ENCODE measurements around the gene HOXC11.

HOXC11 gene

DNA sequence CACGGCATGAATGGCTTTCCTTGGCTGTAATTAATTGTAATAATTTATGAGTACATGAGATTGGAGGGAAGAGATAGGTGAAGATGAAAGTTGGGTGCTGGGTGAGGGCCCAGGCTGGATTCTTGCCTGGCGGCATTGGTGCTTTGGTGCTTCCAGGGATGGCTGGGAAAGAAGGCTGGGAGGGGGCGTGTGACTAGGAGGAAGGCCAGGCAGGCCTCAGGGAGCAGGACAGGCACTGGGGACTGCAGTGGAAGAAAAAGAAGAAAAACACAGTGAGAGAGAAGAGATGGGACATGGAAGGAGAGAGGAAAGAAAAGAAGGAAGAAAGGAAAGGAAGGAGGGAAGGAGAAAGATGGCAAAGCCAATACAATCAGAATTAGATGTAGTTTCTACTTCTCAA lies 30.7 kb downstream of the HOXC11 start:
- Histone ChIP-seq H3K27me3 (ENCODE audit: control insufficient read depth, insufficient read depth, low read length) (peaks cover 99% of the 10 kb centered on the region), H3K9ac (ENCODE audit: low read depth, low read length) (no peak overlapping the region), H3K36me3 (ENCODE audit: control insufficient read depth, insufficient read depth, low read length) (no peaks in the 10 kb centered on the region), H3K4me1 (ENCODE audit: control insufficient read depth, insufficient read depth, low read length) (no peaks in the 10 kb centered on the region), H3K9me3 (ENCODE audit: control insufficient read depth, insufficient read depth, low read length) (no peaks in the 10 kb centered on the region), H3K4me3 (ENCODE audit: low read depth, low read length) (no peak overlapping the region)

DNA sequence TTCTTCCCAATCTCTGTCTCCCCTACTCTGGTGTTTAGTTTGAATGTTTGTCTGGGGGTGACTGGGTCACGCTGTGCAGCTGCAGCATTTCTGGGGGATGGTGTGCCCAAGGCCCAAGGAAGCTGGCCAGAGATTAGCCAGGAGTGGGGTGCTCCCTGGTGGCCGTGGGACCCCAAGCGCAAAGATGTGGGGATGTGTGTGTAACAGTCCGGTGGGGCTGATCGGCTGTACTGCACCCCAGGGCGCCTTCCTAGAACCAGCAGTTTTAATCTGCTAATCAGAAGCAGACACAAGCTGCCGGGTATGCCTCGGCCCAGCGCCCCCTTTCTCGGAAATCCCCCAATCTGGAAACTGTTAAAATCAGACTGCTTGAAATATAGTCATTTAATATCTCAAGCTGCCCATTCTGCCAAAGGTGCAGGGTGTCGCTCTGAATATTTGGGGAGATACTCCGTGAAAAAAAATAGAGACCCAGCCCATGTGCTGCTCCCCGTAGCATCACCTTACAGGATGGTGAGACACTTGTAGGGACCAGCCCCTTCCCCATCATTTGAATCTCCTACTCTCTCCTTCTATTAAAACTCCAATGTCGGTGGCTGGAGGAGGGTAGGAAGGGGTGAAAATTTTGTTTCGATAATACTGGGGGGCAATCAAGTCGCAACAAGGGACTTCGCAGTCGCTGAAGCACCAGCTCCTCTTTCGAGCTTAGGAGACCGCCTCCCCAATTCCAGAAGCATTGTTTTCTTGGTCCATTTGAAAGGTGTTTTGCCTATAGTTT lies 31.3 kb downstream of the HOXC11 start:
- Histone ChIP-seq H3K4me3 (ENCODE audit: low read depth, low read length) (peak overlapping the region; percentile 8), H3K27me3 (ENCODE audit: control insufficient read depth, insufficient read depth, low read length) (peaks cover 95% of the 10 kb centered on the region), H3K4me1 (ENCODE audit: control insufficient read depth, insufficient read depth, low read length) (no peaks in the 10 kb centered on the region), H3K36me3 (ENCODE audit: control insufficient read depth, insufficient read depth, low read length) (no peaks in the 10 kb centered on the region), H3K9me3 (ENCODE audit: control insufficient read depth, insufficient read depth, low read length) (no peaks in the 10 kb centered on the region), H3K9ac (ENCODE audit: low read depth, low read length) (no peak overlapping the region)

- Histone ChIP-seq H3K9me3 (ENCODE audit: control insufficient read depth, insufficient read depth, low read length) (no peaks in the 10 kb centered on the region), H3K9ac (ENCODE audit: low read depth, low read length) (no peak overlapping the region), H3K36me3 (ENCODE audit: control insufficient read depth, insufficient read depth, low read length) (no peaks in the 10 kb centered on the region), H3K4me3 (ENCODE audit: low read depth, low read length) (peak overlapping the region; percentile 18), H3K27me3 (ENCODE audit: control insufficient read depth, insufficient read depth, low read length) (peaks cover 95% of the 10 kb centered on the region), H3K4me1 (ENCODE audit: control insufficient read depth, insufficient read depth, low read length) (no peaks in the 10 kb centered on the region)
Measured at GRCh38 chr12:54004841-54005530, 32.1 kb downstream of the HOXC11 start.

GRCh38 chr12:54005531-54005852 lies 32.6 kb downstream of the HOXC11 start:
- no peaks in the 10 kb centered on the region for H3K36me3 ChIP-seq (ENCODE audit: control insufficient read depth, insufficient read depth, low read length)
- no peaks in the 10 kb centered on the region for H3K9me3 ChIP-seq (ENCODE audit: control insufficient read depth, insufficient read depth, low read length)
- H3K4me3 ChIP-seq (ENCODE audit: low read depth, low read length): peak overlapping the region; percentile 18
- H3K9ac ChIP-seq (ENCODE audit: low read depth, low read length): no peak overlapping the region
- H3K4me1 ChIP-seq (ENCODE audit: control insufficient read depth, insufficient read depth, low read length): no peaks in the 10 kb centered on the region
- peaks cover 95% of the 10 kb centered on the region for H3K27me3 ChIP-seq (ENCODE audit: control insufficient read depth, insufficient read depth, low read length)

GRCh38 chr12:54005853-54006558 lies 33.1 kb downstream of the HOXC11 start:
- Histone ChIP-seq H3K27me3 (ENCODE audit: control insufficient read depth, insufficient read depth, low read length) (peaks cover 95% of the 10 kb centered on the region), H3K9ac (ENCODE audit: low read depth, low read length) (no peak overlapping the region), H3K4me3 (ENCODE audit: low read depth, low read length) (peak overlapping the region; percentile 32), H3K9me3 (ENCODE audit: control insufficient read depth, insufficient read depth, low read length) (no peaks in the 10 kb centered on the region), H3K36me3 (ENCODE audit: control insufficient read depth, insufficient read depth, low read length) (no peaks in the 10 kb centered on the region), H3K4me1 (ENCODE audit: control insufficient read depth, insufficient read depth, low read length) (no peaks in the 10 kb centered on the region)

- H3K27me3 ChIP-seq (ENCODE audit: control insufficient read depth, insufficient read depth, low read length): peaks cover 95% of the 10 kb centered on the region
Measured at GRCh38 chr12:54006559-54007220, 33.8 kb downstream of the HOXC11 start.

GRCh38 chr12:54007538-54008259 lies 34.8 kb downstream of the HOXC11 start:
- Histone ChIP-seq H3K9me3 (ENCODE audit: control insufficient read depth, insufficient read depth, low read length) (no peaks in the 10 kb centered on the region), H3K27me3 (ENCODE audit: control insufficient read depth, insufficient read depth, low read length) (peaks cover 95% of the 10 kb centered on the region), H3K4me1 (ENCODE audit: control insufficient read depth, insufficient read depth, low read length) (no peaks in the 10 kb centered on the region), H3K9ac (ENCODE audit: low read depth, low read length) (no peak overlapping the region), H3K4me3 (ENCODE audit: low read depth, low read length) (peak overlapping the region; percentile 32), H3K36me3 (ENCODE audit: control insufficient read depth, insufficient read depth, low read length) (no peaks in the 10 kb centered on the region)

More at GRCh38 chr12:54006559-54007220, 33.8 kb downstream of the HOXC11 start:
- no peaks in the 10 kb centered on the region for H3K4me1 ChIP-seq (ENCODE audit: control insufficient read depth, insufficient read depth, low read length)
- H3K9ac ChIP-seq (ENCODE audit: low read depth, low read length): no peak overlapping the region
- no peaks in the 10 kb centered on the region for H3K9me3 ChIP-seq (ENCODE audit: control insufficient read depth, insufficient read depth, low read length)
- H3K36me3 ChIP-seq (ENCODE audit: control insufficient read depth, insufficient read depth, low read length): no peaks in the 10 kb centered on the region
- H3K4me3 ChIP-seq (ENCODE audit: low read depth, low read length): peak overlapping the region; percentile 32

DNA sequence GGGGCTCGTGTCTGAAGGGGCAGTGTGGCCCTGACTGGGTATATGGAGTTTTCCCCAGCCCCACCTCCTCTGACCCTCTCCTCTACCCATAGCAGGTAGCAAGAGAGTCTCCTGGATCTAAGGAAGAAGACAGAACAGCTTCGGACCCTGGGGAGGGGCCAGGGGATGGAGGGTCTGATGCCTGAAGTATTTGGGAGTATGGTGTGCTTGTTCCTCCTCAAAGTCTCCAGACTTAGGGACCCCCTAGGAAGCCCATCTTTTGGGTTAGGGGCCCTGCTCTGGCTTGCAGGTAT lies 35.3 kb downstream of the HOXC11 start:
- Histone ChIP-seq H3K4me3 (ENCODE audit: low read depth, low read length) (no peak overlapping the region), H3K9me3 (ENCODE audit: control insufficient read depth, insufficient read depth, low read length) (no peaks in the 10 kb centered on the region), H3K27me3 (ENCODE audit: control insufficient read depth, insufficient read depth, low read length) (peaks cover 95% of the 10 kb centered on the region)

DNA sequence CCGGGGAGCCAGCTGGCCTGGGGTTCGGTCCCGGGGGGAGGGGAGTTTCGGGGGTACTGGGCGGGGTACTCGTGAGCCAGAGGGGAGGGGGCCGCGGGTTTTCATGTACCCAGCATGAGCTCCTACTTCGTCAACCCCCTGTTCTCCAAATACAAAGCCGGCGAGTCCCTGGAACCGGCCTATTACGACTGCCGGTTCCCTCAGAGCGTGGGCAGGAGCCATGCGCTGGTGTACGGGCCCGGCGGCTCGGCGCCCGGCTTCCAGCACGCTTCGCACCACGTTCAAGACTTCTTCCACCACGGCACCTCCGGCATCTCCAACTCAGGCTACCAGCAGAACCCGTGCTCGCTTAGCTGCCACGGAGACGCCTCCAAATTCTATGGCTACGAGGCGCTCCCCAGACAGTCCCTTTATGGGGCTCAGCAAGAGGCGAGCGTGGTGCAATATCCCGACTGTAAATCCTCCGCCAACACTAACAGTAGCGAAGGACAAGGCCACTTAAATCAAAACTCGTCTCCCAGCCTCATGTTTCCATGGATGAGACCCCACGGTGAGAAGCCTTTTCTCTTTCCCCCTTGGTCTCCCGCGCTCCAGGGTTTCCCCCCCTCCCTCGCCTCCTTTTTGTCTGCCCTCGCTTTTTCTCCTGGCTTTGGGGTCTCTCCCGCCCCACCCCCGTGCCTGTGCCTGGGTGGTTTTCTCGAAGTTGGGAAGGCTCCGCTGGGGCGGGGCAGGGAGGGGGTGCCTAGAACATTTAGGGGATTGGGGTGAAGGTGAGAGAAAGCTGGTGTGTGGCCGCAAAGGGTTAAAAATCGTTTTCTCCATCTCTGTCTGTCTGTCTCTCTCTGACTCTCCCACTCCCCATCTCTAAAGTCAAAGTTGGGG lies 36.5 kb downstream of the HOXC11 start:
- H3K4me1 ChIP-seq (ENCODE audit: control insufficient read depth, insufficient read depth, low read length): no peaks in the 10 kb centered on the region
- H3K36me3 ChIP-seq (ENCODE audit: control insufficient read depth, insufficient read depth, low read length): no peaks in the 10 kb centered on the region
- H3K4me3 ChIP-seq (ENCODE audit: low read depth, low read length): peak overlapping the region; percentile 32
- H3K27me3 ChIP-seq (ENCODE audit: control insufficient read depth, insufficient read depth, low read length): peaks cover 95% of the 10 kb centered on the region
- no peak overlapping the region for H3K9ac ChIP-seq (ENCODE audit: low read depth, low read length)
- H3K9me3 ChIP-seq (ENCODE audit: control insufficient read depth, insufficient read depth, low read length): no peaks in the 10 kb centered on the region

More for the DNA sequence above, 35.3 kb downstream of the HOXC11 start:
- Histone ChIP-seq H3K9ac (ENCODE audit: low read depth, low read length) (no peak overlapping the region), H3K36me3 (ENCODE audit: control insufficient read depth, insufficient read depth, low read length) (no peaks in the 10 kb centered on the region), H3K4me1 (ENCODE audit: control insufficient read depth, insufficient read depth, low read length) (no peaks in the 10 kb centered on the region)

DNA sequence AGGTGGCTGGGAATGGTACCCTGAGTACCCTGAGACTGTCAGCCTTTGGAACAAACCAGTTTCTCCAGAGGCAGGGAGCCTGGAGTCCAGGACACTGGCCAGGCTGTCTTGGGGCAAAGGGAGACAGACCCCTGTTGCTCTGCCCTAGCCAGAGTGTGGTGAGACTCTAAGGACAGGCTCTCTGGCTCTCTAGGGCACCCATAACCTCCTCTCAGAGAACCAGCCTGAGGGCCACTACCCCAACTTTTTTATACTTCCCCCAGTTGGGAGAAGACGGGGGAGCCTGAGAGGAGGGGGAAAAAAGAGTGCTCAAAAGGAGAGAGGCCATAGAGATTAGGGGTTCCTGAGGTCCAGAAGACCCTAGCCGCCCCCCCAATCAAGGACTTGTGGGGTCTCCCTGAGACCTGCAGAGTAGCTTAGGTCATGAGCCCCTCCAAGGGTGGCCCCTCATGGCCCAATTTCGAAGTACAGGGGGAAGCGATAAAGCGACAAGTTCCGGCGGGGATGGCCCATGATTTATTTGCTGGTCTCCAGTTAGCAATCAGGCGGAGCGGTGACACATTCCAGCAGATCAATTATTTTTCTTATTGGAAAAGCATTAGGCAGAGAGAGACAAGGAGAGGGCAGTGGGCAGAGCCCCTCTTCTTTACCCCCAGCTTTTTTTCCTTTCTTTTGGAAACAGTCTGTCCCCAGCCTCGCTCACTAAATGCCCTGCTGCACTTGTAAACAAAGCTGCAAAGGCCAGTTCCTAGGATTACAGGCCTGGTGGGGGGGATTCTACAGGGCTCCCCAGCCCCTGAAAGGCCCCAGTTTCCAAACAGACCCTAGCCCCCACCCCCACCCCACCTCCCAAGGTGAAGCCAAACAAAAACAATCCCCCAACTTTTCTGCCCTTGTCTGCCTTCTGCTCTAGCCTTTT lies 37.4 kb downstream of the HOXC11 start:
- peaks cover 95% of the 10 kb centered on the region for H3K27me3 ChIP-seq (ENCODE audit: control insufficient read depth, insufficient read depth, low read length)
- H3K36me3 ChIP-seq (ENCODE audit: control insufficient read depth, insufficient read depth, low read length): no peaks in the 10 kb centered on the region
- no peak overlapping the region for H3K4me3 ChIP-seq (ENCODE audit: low read depth, low read length)
- no peak overlapping the region for H3K9ac ChIP-seq (ENCODE audit: low read depth, low read length)
- no peaks in the 10 kb centered on the region for H3K4me1 ChIP-seq (ENCODE audit: control insufficient read depth, insufficient read depth, low read length)
- H3K9me3 ChIP-seq (ENCODE audit: control insufficient read depth, insufficient read depth, low read length): no peaks in the 10 kb centered on the region

Data from iPS-15b (cell line).